HepG2 (cell line): ENCODE results near the gene COL27A1.

Source experiments
- TCF12 ChIP-seq, 2 experiments: fragments of 450-650 bp in 1 of 2; sonication (generic) in 1 of 2; formaldehyde crosslinking in 1 of 2; IDR thresholded peaks; 2 replicates each; pipeline versions ENCODE4 v1.6.1 to v1.8.0; 2017 to 2022; ENCODE audit warnings: antibody characterized with exemption in 1 of 2, mild to moderate bottlenecking in 1 of 2, missing genetic modification reagents in 1 of 2, moderate library complexity in 1 of 2
- TCF7 ChIP-seq: sonication (generic); IDR thresholded peaks from 2 replicates; pipeline ENCODE4 v1.6.1; 2016; ENCODE audit warnings: antibody characterized with exemption, low read depth
- ZNF737 ChIP-seq: sonication (generic); formaldehyde crosslinking; IDR thresholded peaks from 2 replicates; pipeline ENCODE4 v1.5.0; 2020; ENCODE audit warnings: missing genetic modification reagents, mild to moderate bottlenecking, borderline replicate concordance
- ZUFSP ChIP-seq: sonication (generic); formaldehyde crosslinking; IDR thresholded peaks from 2 replicates; pipeline ENCODE4 v1.9.0; 2021; ENCODE audit warnings: missing genetic modification reagents, mild to moderate bottlenecking, borderline replicate concordance
- TF ChIP-seq, protein P1 (sequence below): sonication (generic); formaldehyde crosslinking; IDR thresholded peaks from 2 replicates; pipeline ENCODE4 v1.5.0; 2020; ENCODE audit warnings: mild to moderate bottlenecking, missing genetic modification reagents, moderate library complexity

DNA sequence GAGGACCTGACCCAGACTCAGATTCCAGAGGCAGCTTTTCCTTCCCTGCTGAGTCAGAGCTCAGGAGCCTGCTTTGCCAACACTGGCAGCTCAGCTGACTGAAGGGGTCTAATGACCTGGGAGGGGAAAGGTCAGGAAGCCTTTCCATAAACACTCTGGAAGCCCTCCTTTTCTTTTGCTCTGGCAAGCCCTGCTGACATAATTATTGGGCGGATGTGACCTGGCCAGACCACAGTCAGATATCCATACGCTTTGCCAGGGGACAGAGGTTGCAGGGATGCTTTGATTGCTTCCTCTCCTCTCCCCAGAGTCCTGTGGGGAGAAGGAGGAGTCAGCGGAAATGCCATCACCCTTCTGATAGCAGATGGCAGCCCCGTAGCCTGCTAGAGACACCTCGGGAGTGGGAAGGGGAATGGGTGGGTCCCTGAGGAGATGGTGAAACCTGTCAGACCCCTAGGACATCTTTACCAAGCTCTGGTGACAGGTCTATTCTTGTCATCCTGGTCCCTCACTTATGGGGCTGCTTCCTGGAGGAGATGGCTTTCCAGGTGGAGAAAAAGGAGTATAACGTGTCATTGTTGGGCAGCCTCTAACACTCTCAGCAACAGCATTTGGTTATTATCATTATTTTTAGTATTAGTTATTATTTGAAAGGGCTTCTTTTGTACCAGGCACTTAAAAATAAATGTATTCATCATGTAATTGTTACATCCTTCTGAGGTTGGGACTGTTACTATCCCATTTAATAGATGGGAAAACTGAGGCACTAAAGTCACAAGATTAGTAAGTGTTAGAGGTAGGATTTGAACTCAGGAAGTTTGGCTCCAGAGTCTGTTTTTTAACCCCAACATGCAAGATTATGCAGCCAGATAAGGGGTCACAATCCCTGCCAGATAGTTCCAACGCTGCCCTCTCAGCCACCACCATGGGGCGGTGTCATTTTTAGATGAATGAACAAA lies 11.6 kb downstream of the COL27A1 start:
- TF ChIP-seq ZNF737: no peak
- TF ChIP-seq, protein P1, sequence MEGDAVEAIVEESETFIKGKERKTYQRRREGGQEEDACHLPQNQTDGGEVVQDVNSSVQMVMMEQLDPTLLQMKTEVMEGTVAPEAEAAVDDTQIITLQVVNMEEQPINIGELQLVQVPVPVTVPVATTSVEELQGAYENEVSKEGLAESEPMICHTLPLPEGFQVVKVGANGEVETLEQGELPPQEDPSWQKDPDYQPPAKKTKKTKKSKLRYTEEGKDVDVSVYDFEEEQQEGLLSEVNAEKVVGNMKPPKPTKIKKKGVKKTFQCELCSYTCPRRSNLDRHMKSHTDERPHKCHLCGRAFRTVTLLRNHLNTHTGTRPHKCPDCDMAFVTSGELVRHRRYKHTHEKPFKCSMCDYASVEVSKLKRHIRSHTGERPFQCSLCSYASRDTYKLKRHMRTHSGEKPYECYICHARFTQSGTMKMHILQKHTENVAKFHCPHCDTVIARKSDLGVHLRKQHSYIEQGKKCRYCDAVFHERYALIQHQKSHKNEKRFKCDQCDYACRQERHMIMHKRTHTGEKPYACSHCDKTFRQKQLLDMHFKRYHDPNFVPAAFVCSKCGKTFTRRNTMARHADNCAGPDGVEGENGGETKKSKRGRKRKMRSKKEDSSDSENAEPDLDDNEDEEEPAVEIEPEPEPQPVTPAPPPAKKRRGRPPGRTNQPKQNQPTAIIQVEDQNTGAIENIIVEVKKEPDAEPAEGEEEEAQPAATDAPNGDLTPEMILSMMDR: no peak
- no peak for TF ChIP-seq TCF12 (IDR thresholded peaks at IDR 0.05)
- TF ChIP-seq TCF12 (CRISPR knock-in tag; IDR thresholded peaks at IDR 0.05): no peak
- no peak for TF ChIP-seq TCF7
- TF ChIP-seq ZUFSP (CRISPR knock-in tag): no peak
